OCI-LY1 (cell line): ENCODE data around the gene PCDHA2.
"Not testable (repeated sequence)": the region's sequence is repeated elsewhere in the genome, so short reads cannot be mapped to it uniquely, and the experiment has no call there.

Experiments used
- CTCF ChIP-seq: fragments of 200-600 bp; sonication (generic), shearing (Covaris generic); IDR thresholded peaks from 2 replicates; pipeline ENCODE4 v1.5.1; 2017; ENCODE audit warnings: mild to moderate bottlenecking, antibody characterized with exemption, low read length, moderate library complexity, mixed read lengths
- EZH2 ChIP-seq: fragments of 200-600 bp; sonication (generic), shearing (Covaris generic); IDR thresholded peaks from 2 replicates; pipeline ENCODE4 v1.8.0; 2017; ENCODE audit warnings: borderline replicate concordance, mixed run types, mild to moderate bottlenecking, antibody characterized with exemption, low read length, moderate library complexity, mixed read lengths

GRCh38 chr5:140787849-140788504, 6.7 kb upstream of the PCDHA2 start:
- TF ChIP-seq EZH2, CTCF: not testable (repeated sequence)
